ENCODE data around the gene LAMP5.

DNA sequence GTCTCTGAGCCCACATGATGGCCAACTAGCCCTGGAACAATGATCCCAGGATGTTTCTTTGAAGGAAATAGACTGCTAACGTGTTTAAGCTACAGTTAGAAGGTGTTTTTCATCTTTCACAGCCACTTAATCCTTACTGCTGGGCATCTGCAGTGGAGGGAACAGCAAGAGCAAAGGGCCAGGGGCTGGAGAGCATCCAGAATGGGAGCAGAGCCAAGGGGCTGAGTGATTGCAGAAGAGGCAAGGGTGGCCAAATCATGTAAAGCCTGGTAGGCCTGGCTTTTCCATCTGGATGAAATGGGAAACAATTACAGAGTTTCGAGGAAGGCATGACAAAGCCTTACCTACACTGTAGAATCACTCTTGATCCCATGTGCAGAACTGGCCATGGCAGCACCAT, 18.7 kb upstream of the LAMP5 start:
- TF ChIP-seq EZH2 (IDR thresholded peaks at IDR 0.05) (no peak), EZH2phosphoT487 (IDR thresholded peaks at IDR 0.05) (no peak)
- TF ChIP-seq, protein P1, sequence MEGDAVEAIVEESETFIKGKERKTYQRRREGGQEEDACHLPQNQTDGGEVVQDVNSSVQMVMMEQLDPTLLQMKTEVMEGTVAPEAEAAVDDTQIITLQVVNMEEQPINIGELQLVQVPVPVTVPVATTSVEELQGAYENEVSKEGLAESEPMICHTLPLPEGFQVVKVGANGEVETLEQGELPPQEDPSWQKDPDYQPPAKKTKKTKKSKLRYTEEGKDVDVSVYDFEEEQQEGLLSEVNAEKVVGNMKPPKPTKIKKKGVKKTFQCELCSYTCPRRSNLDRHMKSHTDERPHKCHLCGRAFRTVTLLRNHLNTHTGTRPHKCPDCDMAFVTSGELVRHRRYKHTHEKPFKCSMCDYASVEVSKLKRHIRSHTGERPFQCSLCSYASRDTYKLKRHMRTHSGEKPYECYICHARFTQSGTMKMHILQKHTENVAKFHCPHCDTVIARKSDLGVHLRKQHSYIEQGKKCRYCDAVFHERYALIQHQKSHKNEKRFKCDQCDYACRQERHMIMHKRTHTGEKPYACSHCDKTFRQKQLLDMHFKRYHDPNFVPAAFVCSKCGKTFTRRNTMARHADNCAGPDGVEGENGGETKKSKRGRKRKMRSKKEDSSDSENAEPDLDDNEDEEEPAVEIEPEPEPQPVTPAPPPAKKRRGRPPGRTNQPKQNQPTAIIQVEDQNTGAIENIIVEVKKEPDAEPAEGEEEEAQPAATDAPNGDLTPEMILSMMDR (IDR thresholded peaks at IDR 0.05): no peak
